Heart left ventricle (tissue), 16 donors: ENCODE measurements around the gene KPTN. TPM values are rescaled to one million over a fixed set of nuclear protein-coding genes. Genes with fewer than 3 reads are reported as not detected.

Experiments used
- ATAC-seq, 4 donors: fragments of 200-7000 bp; cut with Tn5 transposase; one replicate each; pipeline ENCODE4 v1.9.1; 2020 to 2022; ENCODE audit warnings: moderate library complexity in 4 of 4, mild to moderate bottlenecking in 3 of 4, moderate number of reproducible peaks in 1 of 4
- DNase-seq, 5 donors: peaks; one replicate each; pipeline ENCODE4 v3.0.0-alpha.2; 2020
- H3K27ac ChIP-seq, 12 donors: fragments of 200-600 bp; sonication (generic) in 4 of 12; one replicate each; pipeline versions ENCODE4 v1.5.0 to v1.8.0; 2016 to 2022; ENCODE audit warnings: mild to moderate bottlenecking in 2 of 12
- H3K27me3 ChIP-seq, 9 donors: fragments of 200-600 bp; sonication (generic) in 2 of 9; one replicate each; pipeline versions ENCODE4 v1.5.1 to v1.8.0; 2016 to 2022; ENCODE audit warnings: mild to moderate bottlenecking in 3 of 9
- H3K36me3 ChIP-seq, 9 donors: fragments of 200-600 bp; sonication (generic) in 2 of 9; one replicate each; pipeline versions ENCODE4 v1.5.0 to v1.8.0; 2018 to 2022; ENCODE audit warnings: mild to moderate bottlenecking in 2 of 9
- H3K4me1 ChIP-seq, 12 donors: fragments of 200-600 bp; sonication (generic) in 4 of 12; one replicate each; pipeline versions ENCODE4 v1.5.0 to v1.8.0; 2016 to 2022; ENCODE audit warnings: mild to moderate bottlenecking in 3 of 12
- H3K4me3 ChIP-seq, 12 donors: fragments of 200-600 bp; sonication (generic) in 4 of 12; one replicate each; pipeline versions ENCODE4 v1.5.0 to v1.8.0; 2017 to 2022; ENCODE audit warnings: mild to moderate bottlenecking in 9 of 12, moderate library complexity in 4 of 12
- H3K9me3 ChIP-seq, 12 donors: fragments of 200-600 bp; sonication (generic) in 4 of 12; one replicate each; pipeline versions ENCODE4 v1.5.0 to v1.8.0; 2016 to 2022; ENCODE audit warnings: mild to moderate bottlenecking in 1 of 12
- POLR2A ChIP-seq, 2 donors: fragments of 450-650 bp; IDR thresholded peaks; one replicate each; pipeline ENCODE4 v1.6.1; 2017; ENCODE audit warnings: antibody characterized with exemption in 2 of 2, mild to moderate bottlenecking in 2 of 2, moderate library complexity in 2 of 2
- WGBS, 4 donors: extraction: QIAGEN DNeasy Blood & Tissue Kit in 2 of 4; methylation state at CpG; one replicate each; pipeline versions ENCODE4 v1.1.5 to v1.1.7; 2013 to 2018; 5-methylcytosine and 5-hydroxymethylcytosine counted together
- intact Hi-C, 10 donors: fragments of 100-400 bp; cut with DNase I; formaldehyde crosslinking; loops; one replicate each; pipeline versions ENCODE4 v1.11.1 to v1.14.2; 2022
- long read RNA-seq, 3 donors: library from polyadenylated mRNA; unstranded; transcript quantifications; one replicate each; pipeline ENCODE4 v2.0.0, GENCODE V29; 2020 to 2021
- polyA plus RNA-seq, 2 donors: library from polyadenylated mRNA; stranded (reverse); fragments of 200-250 nt; gene quantifications; one replicate each; pipeline ENCODE4 v1.2.3, GENCODE V29; 2013
- total RNA-seq, 9 donors: library from RNA; depleted of rRNA in 2 of 9; stranded (reverse); fragments of >200 nt in 2 of 9; fragmentation: NEBNext Ultra II Directional in 3 of 9; extraction: Animal tissue kit (Norgen Biotek cat#: 25700) in 3 of 9; gene quantifications; one replicate each; pipeline versions ENCODE4 v1.1.0 to v1.2.4, GENCODE V29; 2016 to 2023
- TF ChIP-seq, protein P1 (sequence below), 12 donors: fragments of 200-600 bp; sonication (generic) in 4 of 12; IDR thresholded peaks; one replicate each; pipeline versions ENCODE4 v1.5.0 to v1.8.0; 2018 to 2022; ENCODE audit warnings: antibody characterized with exemption in 12 of 12, mild to moderate bottlenecking in 5 of 12
- donor health status: ischemic (EF 13 %, LVEDD 7.1; RV severe dilation, severe dysfunction).
- donor health status: healthy with polysubstance abuse.
- donor health status: DM: no; HTN: yes; CAD: no.
- donor health status: DM: no; HTN: no; CAD: no.
- donor health status: ischemic (EF 25% LVEDD 6.9; RV normal size, moderate dysfunction).
- donor health status: ischemic (EF 25% LVEDD 5.7; RV mildly dilated, moderate dysfunction).
- donor health status: healthy.
- donor health status: DM: yes; HTN: yes; CAD: no.
- donor health status: ischemic (EF 35%, LVEDD 5.7; RV mildly dilated, moderate dysfunction).
- donor health status: nonischemic (EF 11% LVEDD 7.7; RV severe dilation, severe dysfunction).
- donor health status: DM: yes; HTN: yes; CAD: no.
- donor health status: PGD.
- donor health status: ischemic (EF 29% LVEDD 5.4; RV normal size, mild dysfunction).
- donor health status: nonischemic (EF 23%, LVEDD 6.1; RV moderate dilation, normal function).

The KPTN gene
- total RNA-seq, result 1 to 10 TPM; 3.2 to 9.5 (median 7.0) TPM
- polyA plus RNA-seq, result 10 to 100 TPM in 1 of 2 donors, 1 to 10 TPM in 1; 9.4 to 15.8 TPM
- long read RNA-seq, donor 1, partial matches to known transcripts, result 2 of 11 reads
- long read RNA-seq, donor 1, other reads (novel, unspliced or antisense), result 5 of 11 reads
- long read RNA-seq, donor 2, transcript KPTN-201 (12 exons, 1,691 nt), result major isoform, 12 of 17 reads
- long read RNA-seq, donor 2, partial matches to known transcripts, result 2 of 17 reads
- long read RNA-seq, donor 2, other reads (novel, unspliced or antisense), result 3 of 17 reads
- long read RNA-seq, donor 3, transcript KPTN-201 (12 exons, 1,691 nt), result major isoform, 10 of 14 reads
- long read RNA-seq, donor 3, partial matches to known transcripts, result 3 of 14 reads
- long read RNA-seq, donor 3, other reads (novel, unspliced or antisense), result 1 of 14 reads

DNA sequence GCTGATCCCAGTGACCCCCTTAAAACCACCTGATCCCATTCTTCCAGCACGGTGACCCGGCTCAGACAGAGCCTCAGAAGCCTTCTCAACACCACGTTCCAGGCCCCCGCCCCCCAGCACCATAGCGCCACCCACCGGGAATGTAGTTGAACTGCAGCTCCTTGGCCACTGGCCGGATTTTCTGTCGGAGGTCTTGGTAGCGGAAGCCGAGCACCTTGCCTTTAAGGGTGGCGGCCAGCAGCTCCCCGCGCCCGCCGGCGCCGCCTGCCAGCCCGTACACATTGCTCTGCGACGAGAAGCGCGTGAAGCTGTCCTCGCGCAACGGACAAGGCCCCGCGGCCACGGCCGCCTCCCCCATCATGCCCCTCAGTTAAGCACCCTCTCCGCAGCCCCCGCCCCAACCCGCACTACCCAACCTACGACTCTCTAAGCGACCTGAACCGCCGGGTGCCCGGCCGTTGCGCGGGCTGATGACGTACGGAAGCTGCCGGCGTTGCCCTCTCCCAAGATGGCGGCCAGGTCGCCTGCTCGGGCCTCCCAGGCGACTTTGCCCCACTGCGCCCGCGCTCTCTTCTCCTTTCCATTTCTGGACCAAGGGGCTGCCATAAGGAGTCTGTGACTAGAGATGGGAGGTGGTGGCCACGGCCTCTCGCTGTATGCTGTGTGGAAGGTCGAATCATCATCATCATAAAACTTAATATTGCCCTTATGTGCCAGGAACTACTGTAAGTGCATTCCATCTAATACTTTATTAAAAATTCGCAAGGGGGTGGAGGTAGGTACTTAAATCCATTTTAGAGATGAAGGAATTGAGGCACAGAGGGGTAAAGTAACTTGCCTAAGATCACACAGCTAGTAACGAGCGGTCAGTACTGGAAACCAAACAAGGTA, at the start of gene KPTN:
Gene KPTN, minus strand, starts transcription at position 420 of the 891 bp plus-strand sequence. Its CDS starts 59 bp downstream, at position 361.
- peak within 1 kb of the TSS; percentile 20 to 80 (median 74) for H3K4me3 ChIP-seq
- peak; percentile 88 to 94 (median 90) for DNase-seq
- TF ChIP-seq, protein P1, sequence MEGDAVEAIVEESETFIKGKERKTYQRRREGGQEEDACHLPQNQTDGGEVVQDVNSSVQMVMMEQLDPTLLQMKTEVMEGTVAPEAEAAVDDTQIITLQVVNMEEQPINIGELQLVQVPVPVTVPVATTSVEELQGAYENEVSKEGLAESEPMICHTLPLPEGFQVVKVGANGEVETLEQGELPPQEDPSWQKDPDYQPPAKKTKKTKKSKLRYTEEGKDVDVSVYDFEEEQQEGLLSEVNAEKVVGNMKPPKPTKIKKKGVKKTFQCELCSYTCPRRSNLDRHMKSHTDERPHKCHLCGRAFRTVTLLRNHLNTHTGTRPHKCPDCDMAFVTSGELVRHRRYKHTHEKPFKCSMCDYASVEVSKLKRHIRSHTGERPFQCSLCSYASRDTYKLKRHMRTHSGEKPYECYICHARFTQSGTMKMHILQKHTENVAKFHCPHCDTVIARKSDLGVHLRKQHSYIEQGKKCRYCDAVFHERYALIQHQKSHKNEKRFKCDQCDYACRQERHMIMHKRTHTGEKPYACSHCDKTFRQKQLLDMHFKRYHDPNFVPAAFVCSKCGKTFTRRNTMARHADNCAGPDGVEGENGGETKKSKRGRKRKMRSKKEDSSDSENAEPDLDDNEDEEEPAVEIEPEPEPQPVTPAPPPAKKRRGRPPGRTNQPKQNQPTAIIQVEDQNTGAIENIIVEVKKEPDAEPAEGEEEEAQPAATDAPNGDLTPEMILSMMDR (IDR thresholded peaks at IDR 0.05), result peak; percentile 56 to 90 (median 78)
- peak in 1 of 2 donors; percentile 26 for TF ChIP-seq POLR2A (IDR thresholded peaks at IDR 0.05)
- peaks cover 0 to 19% (median 14%) of the 10 kb centered on the region in 9 donors for H3K36me3 ChIP-seq
- ATAC-seq, result peak; percentile 83 to 93 (median 92)
- peak within 1 kb of the TSS; percentile 73 to 96 (median 92) for H3K27ac ChIP-seq
- WGBS, 4 donors, result 2 to 6% (median 3%) methylated on average over 22 to 57 of the region's 57 CpGs
- intact Hi-C loops, result loop anchor here in 4 of 10 donors (2.0 to 5.0 kb wide), 2 partner anchors 31 to 33 kb away; partner anchors contain the start of gene NAPA (in 4 of the 4)
- H3K4me1 ChIP-seq, result peaks cover 0 to 19% (median 12%) of the 10 kb centered on the region in 12 donors
- H3K27me3 ChIP-seq, result no peaks in the 10 kb centered on the region
- H3K9me3 ChIP-seq, result no peaks in the 10 kb centered on the region

DNA sequence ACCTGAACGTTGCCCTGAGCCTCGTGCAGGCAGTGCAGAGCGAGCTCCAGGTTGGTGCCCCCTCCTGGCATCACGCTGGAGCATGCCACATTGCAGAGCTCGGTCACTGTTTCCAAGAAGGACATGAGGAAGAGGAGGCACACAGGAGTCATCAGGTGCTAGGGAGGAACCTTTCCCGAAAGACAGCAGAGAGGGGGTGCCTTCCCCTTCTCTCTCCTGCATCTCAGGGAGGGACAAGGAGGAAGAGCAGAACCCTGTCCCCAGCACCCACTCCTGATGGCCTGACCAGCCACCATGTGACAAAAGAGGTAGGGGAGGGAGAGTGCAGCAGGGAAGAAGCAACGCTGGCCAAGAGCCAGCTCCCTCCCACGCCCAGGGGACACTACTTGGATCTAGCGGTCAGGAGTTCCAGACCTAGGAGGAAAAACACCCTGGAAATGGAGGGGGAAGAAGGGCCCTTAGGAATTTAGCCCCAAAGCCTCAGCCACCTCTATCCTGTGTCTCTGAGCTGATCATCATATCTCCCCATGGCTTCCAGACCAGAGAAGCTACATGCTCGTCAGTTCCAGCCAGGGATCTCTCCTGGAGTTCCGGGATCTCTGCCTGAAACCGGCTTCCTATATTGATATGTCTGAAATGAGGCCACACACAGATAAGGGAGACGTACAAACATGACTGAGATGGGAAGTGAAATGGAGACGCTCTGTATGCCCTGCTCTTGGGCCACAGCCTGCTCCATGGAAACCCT, 47.8 kb upstream of the KPTN start:
- Histone ChIP-seq H3K27me3 (no peaks in the 10 kb centered on the region), H3K36me3 (no peaks in the 10 kb centered on the region), H3K9me3 (no peaks in the 10 kb centered on the region), H3K4me3 (no peak overlapping the region), H3K27ac (no peak overlapping the region), H3K4me1 (peaks cover 0 to 6% (median 0%) of the 10 kb centered on the region in 12 donors)
- ATAC-seq (no peak), DNase-seq (no peak)
- intact Hi-C loops, result loop anchor here in 1 of 10 donors (10.0 kb wide), 1 partner anchor 173 kb away; no protein-coding TSS in a partner anchor
- WGBS, 4 donors, result 28 to 39% (median 38%) methylated on average over 11 to 14 of the region's 14 CpGs
- no peak for TF ChIP-seq POLR2A (IDR thresholded peaks at IDR 0.05)
- TF ChIP-seq, protein P1 (IDR thresholded peaks at IDR 0.05), result no peak

DNA sequence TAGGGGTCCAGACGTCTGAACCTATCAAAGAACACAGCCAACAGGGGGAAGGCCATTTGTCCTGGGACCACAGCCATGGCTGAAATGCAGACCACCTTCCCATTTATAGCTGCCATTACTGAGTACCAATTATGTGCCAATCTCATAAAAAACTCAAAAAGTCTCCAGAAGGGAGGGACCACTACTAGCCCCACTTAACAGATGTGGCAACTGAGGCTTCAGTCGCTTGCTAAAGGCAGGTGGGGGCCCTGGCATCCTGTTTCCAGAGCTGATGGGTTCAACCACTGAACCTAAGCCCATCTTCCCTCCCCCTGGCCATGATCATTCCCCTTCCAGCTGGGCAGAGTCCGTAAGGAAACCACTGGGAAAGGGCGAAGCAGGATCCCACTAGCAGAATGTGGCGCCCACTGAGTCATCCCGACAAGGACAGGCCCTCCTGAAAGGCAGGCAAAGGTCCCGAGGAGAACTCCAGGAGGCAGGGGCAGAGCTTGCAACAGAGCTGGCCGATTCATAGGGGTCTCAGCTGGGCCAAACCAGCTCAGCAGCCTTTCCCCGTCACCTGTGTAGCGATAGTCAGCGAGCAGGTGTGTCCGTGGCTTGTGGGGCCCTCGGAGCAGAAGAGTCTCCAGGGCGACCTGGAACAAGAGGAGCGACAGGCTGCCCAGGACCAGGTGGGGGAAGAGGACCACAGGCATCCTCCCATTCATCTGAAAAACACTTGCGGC, 45.2 kb upstream of the KPTN start:
- no peaks in the 10 kb centered on the region for H3K9me3 ChIP-seq
- DNase-seq (no peak), ATAC-seq (no peak)
- no peak overlapping the region for H3K4me3 ChIP-seq
- WGBS, 4 donors, result 83 to 86% (median 85%) methylated on average over 15 to 16 of the region's 16 CpGs
- no peaks in the 10 kb centered on the region for H3K36me3 ChIP-seq
- peaks cover 0 to 6% (median 0%) of the 10 kb centered on the region in 12 donors for H3K4me1 ChIP-seq
- intact Hi-C loops, result no loop called here
- TF ChIP-seq, protein P1 (IDR thresholded peaks at IDR 0.05), result no peak
- TF ChIP-seq POLR2A (IDR thresholded peaks at IDR 0.05), result no peak
- no peak overlapping the region for H3K27ac ChIP-seq
- no peaks in the 10 kb centered on the region for H3K27me3 ChIP-seq
